Neutrophil (primary cell): Measurements from ENCODE around the gene TLCD3A.

Experiments used
- H3K27ac ChIP-seq: fragments of 200-600 bp; sonication (generic); 2 replicates; pipeline ENCODE4 v1.5.1; 2016; ENCODE audit warnings: mild to moderate bottlenecking, moderate library complexity
- H3K27me3 ChIP-seq: fragments of 200-600 bp; sonication (generic); 2 replicates; pipeline ENCODE4 v1.6.0; 2016; ENCODE audit warnings: mild to moderate bottlenecking
- H3K36me3 ChIP-seq: fragments of 200-600 bp; sonication (generic); 2 replicates; pipeline ENCODE4 v1.5.1; 2017
- H3K4me1 ChIP-seq, 2 experiments: fragments of 200-600 bp in 1 of 2; sonication (generic) in 1 of 2; 1 replicate in 1 of 2; 2 replicates in 1 of 2; pipeline versions ENCODE4 v1.5.1 to v1.6.1; 2013 to 2016; ENCODE audit warnings: low read depth in 1 of 2, low read length in 1 of 2, mild to moderate bottlenecking in 1 of 2, moderate library complexity in 1 of 2; ENCODE audit not compliant: control insufficient read depth in 1 of 2, insufficient read depth in 1 of 2
- H3K4me3 ChIP-seq, 2 experiments: fragments of 200-600 bp in 1 of 2; sonication (generic) in 1 of 2; 1 replicate in 1 of 2; 2 replicates in 1 of 2; pipeline ENCODE4 v1.5.1; 2013 to 2016; ENCODE audit warnings: low read depth in 1 of 2, low read length in 1 of 2, mild to moderate bottlenecking in 1 of 2, moderate library complexity in 1 of 2
- H3K9me3 ChIP-seq: fragments of 200-600 bp; sonication (generic); 2 replicates; pipeline ENCODE4 v1.5.1; 2016
- TF ChIP-seq, protein P1 (sequence below): fragments of 200-600 bp; sonication (generic); IDR thresholded peaks from 2 replicates; pipeline ENCODE4 v1.5.1; 2016; ENCODE audit warnings: antibody characterized with exemption

Gene TLCD3A

DNA sequence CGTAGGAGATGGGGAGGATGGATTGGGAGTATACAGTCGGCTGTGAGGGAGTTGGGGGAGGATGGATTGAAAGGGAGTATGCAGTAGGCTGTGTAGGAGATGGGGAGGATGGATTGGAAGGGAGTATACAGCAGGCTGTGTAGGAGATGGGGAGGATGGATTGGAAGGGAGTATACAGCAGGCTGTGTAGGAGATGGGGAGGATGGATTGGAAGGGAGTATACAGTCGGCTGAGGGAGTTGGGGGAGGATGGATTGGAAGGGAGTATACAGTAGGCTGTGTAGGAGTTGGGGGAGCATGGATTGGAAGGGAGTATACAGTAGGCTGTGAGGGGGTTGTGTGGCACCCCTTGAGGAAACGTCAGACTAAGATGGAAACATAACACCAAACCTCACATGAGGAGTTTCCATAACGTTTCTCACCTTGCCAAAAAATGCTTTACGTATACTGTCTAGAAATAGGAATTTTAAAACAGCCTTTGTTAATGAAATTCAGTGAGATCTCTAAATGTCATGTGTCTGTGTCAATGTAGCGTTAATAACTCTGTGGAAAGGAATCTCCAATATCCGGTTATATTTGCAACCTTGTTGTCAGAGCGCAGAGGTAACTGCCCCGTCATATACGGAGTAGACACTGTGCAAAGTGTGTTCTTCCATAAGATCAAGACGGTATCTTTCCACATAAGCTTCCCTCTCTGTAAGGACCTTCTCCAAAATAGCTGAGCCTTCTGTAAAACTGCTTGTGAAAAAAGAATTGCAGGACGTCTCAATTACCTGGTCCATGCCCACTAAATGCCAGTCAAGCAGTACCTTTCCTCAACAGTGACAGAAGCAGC is 11.5 kb upstream of the TLCD3A start:
- TF ChIP-seq, protein P1, sequence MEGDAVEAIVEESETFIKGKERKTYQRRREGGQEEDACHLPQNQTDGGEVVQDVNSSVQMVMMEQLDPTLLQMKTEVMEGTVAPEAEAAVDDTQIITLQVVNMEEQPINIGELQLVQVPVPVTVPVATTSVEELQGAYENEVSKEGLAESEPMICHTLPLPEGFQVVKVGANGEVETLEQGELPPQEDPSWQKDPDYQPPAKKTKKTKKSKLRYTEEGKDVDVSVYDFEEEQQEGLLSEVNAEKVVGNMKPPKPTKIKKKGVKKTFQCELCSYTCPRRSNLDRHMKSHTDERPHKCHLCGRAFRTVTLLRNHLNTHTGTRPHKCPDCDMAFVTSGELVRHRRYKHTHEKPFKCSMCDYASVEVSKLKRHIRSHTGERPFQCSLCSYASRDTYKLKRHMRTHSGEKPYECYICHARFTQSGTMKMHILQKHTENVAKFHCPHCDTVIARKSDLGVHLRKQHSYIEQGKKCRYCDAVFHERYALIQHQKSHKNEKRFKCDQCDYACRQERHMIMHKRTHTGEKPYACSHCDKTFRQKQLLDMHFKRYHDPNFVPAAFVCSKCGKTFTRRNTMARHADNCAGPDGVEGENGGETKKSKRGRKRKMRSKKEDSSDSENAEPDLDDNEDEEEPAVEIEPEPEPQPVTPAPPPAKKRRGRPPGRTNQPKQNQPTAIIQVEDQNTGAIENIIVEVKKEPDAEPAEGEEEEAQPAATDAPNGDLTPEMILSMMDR, result no peak
- H3K27ac ChIP-seq, result no peak overlapping the region
- H3K4me3 ChIP-seq, result no peak overlapping the region
- H3K27me3 ChIP-seq, result no peaks in the 10 kb centered on the region
- no peaks in the 10 kb centered on the region for H3K9me3 ChIP-seq
- no peaks in the 10 kb centered on the region for H3K36me3 ChIP-seq
- H3K4me1 ChIP-seq, result peaks cover 4 to 5% of the 10 kb centered on the region in 2 experiments

DNA sequence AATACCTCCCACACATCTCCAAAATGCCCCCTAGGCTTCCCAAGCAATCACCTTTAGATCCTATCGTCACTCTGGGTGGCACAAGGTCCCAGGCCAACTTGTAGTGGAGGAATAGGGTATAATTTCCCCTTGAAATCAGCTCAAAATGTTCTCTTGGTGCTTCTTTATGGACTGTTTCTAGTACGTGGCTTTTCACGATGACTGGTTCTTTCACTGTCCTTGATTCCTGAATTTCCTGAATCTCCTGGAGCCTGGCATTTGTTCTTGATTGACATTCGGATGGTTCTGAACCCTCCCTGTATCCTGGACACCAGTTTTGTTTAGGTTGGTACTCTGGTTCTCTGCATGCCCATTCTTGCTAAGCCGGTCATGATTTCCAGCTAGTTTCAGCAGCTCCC is 10.9 kb upstream of the TLCD3A start:
- TF ChIP-seq, protein P1, result no peak
- no peaks in the 10 kb centered on the region for H3K27me3 ChIP-seq
- no peaks in the 10 kb centered on the region for H3K9me3 ChIP-seq
- H3K4me3 ChIP-seq, result no peak overlapping the region
- peaks cover 10 to 11% of the 10 kb centered on the region in 2 experiments for H3K4me1 ChIP-seq
- no peaks in the 10 kb centered on the region for H3K36me3 ChIP-seq
- no peak overlapping the region for H3K27ac ChIP-seq

DNA sequence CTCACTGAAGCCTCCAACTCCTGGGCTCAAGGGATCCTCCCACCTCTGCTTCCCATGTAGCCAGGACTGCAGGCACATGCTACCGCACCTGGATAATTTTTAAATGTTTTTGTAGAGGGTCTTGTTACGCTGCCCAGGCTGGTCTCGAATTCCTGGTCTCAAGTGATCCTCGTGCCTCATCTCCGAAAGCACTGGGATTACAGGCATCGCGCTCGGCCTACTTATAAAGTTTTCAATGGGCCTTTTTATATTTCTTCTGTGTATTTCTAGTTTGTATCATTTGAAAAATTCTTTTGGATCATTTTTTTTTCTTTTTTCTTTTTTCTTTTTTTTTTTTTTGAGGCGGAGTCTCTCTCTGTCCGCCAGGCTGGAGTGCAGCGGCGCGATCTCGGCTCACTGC is 7.3 kb upstream of the TLCD3A start:
- no peak overlapping the region for H3K4me3 ChIP-seq
- no peaks in the 10 kb centered on the region for H3K9me3 ChIP-seq
- no peaks in the 10 kb centered on the region for H3K36me3 ChIP-seq
- TF ChIP-seq, protein P1, result no peak
- peaks cover 19 to 23% of the 10 kb centered on the region in 2 experiments for H3K4me1 ChIP-seq
- H3K27me3 ChIP-seq, result no peaks in the 10 kb centered on the region
- H3K27ac ChIP-seq, result no peak overlapping the region

DNA sequence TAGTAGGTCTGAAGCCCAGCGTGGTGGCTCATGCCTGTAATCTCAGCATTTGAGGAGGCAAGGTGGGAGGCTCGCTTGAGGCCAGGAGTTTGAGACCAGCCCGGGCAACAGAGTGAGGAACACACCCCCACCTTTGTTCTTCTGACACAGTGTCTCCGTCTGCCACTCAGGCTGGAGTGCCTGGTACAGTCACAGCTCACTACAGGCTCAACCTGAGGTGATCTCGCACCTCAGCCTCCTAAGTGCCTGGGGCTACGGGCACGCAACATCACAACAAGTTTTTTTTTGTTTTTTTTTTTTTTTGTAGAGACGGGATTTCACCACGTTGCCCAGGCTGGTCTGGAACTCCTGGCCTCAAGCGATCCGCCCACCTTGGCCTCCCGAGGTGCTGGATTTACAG is 6.7 kb upstream of the TLCD3A start:
- Histone ChIP-seq H3K36me3 (no peaks in the 10 kb centered on the region), H3K27me3 (peaks cover 6% of the 10 kb centered on the region), H3K27ac (peak overlapping the region; percentile 80), H3K9me3 (no peaks in the 10 kb centered on the region), H3K4me3 (no peak overlapping the region), H3K4me1 (peaks cover 19 to 23% of the 10 kb centered on the region in 2 experiments)
- TF ChIP-seq, protein P1, result no peak

DNA sequence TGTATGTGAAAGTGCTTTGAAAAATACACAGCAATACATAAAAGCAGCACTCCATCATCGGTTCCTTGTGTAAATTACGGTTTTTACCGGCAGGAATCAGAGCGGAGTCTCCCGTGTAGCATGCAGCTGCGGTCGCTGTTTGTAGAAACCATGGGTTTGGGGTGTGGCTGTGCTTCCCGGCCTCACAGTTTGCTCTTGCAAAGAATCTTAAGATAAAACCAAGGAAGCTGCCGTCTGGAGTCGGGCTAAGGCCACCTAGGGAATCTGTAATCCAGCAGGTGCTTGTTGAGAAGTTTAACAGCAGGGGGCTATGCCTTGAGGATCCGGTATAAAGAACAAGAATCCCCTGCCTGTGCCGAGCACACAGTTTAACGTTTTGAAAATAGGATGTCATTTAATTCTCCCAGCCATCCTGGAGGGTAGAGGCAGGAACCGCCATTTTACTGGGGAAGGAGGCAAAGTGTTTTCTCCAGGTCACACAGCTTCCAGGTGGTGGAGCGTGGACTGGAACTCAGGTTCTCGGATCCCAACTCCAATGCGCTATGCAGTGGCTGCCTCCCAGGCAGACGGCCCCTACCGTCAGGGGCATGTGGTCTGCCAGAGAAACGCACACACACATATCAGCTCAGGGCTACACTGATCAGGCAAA is 6.0 kb upstream of the TLCD3A start:
- peaks cover 12% of the 10 kb centered on the region for H3K27me3 ChIP-seq
- H3K9me3 ChIP-seq, result no peaks in the 10 kb centered on the region
- TF ChIP-seq, protein P1, result no peak
- H3K4me3 ChIP-seq, result peak overlapping the region in 1 of 2 experiments; percentile 29
- H3K27ac ChIP-seq, result peak overlapping the region; percentile 80
- no peaks in the 10 kb centered on the region for H3K36me3 ChIP-seq
- peaks cover 21 to 27% of the 10 kb centered on the region in 2 experiments for H3K4me1 ChIP-seq
